Activated CD8-positive, alpha-beta memory T cell treated with anti-CD3 and anti-CD28 coated beads for 24 hours (primary cell): ENCODE measurements around the gene TSTD2.

Experiments
- DNase-seq: peaks from one replicate; pipeline ENCODE4 v3.0.0-alpha.2; 2020

Gene TSTD2

GRCh38 chr9:97560154-97560553 is 73.0 kb downstream of the TSTD2 start:
- DNase-seq = no peak

GRCh38 chr9:97559111-97559514 is 74.1 kb downstream of the TSTD2 start:
- no peak for DNase-seq

GRCh38 chr9:97558701-97559101 is 74.5 kb downstream of the TSTD2 start:
- DNase-seq = no peak

GRCh38 chr9:97557606-97558095 is 75.5 kb downstream of the TSTD2 start:
- DNase-seq = no peak

- no peak for DNase-seq
Measured at GRCh38 chr9:97556721-97557605, 76.2 kb downstream of the TSTD2 start.

GRCh38 chr9:97556036-97556720 is 77.0 kb downstream of the TSTD2 start:
- DNase-seq = no peak

GRCh38 chr9:97555164-97555563 is 78.0 kb downstream of the TSTD2 start:
- DNase-seq = no peak

GRCh38 chr9:97554566-97555075 is 78.5 kb downstream of the TSTD2 start:
- no peak for DNase-seq

- no peak for DNase-seq
Measured at GRCh38 chr9:97553841-97554240, 79.3 kb downstream of the TSTD2 start.

- DNase-seq = no peak
Measured at GRCh38 chr9:97553141-97553540, 80.0 kb downstream of the TSTD2 start.

GRCh38 chr9:97551308-97551707 is 81.9 kb downstream of the TSTD2 start:
- no peak for DNase-seq

GRCh38 chr9:97550386-97550785 is 82.8 kb downstream of the TSTD2 start:
- no peak for DNase-seq
